Activated T-helper 17 cell treated with anti-CD3 and anti-CD28 coated beads, Interleukin-2, amount 50 U/mL, for 72 hours (primary cell): ENCODE results near the gene CCDC154. TPM values are rescaled to one million over a fixed set of nuclear protein-coding genes. Genes with fewer than 3 reads are reported as not detected.
"Not testable (repeated sequence)": the region's sequence is repeated elsewhere in the genome, so short reads cannot be mapped to it uniquely, and the experiment has no call there.

Source experiments
- ATAC-seq: fragments of 150-1000 bp; cut with Tn5 transposase; replicated peaks from 2 replicates; pipeline ENCODE4 v1.10.0; 2021; ENCODE audit warnings: mild to moderate bottlenecking, moderate library complexity
- H3K27ac Mint-ChIP-seq: one replicate; pipeline ENCODE4 v1.8.0; 2022; ENCODE audit warnings: mixed read lengths
- H3K27me3 Mint-ChIP-seq: one replicate; pipeline ENCODE4 v1.8.0; 2022; ENCODE audit warnings: mixed read lengths
- H3K36me3 Mint-ChIP-seq: one replicate; pipeline ENCODE4 v1.8.0; 2022; ENCODE audit warnings: low read depth, mild to moderate bottlenecking, mixed read lengths
- H3K4me1 Mint-ChIP-seq: one replicate; pipeline ENCODE4 v1.8.0; 2022; ENCODE audit warnings: mixed read lengths
- H3K4me3 Mint-ChIP-seq: one replicate; pipeline ENCODE4 v1.8.0; 2022; ENCODE audit warnings: mild to moderate bottlenecking, mixed read lengths
- H3K9me3 Mint-ChIP-seq: one replicate; pipeline ENCODE4 v1.8.0; 2022; ENCODE audit warnings: mixed read lengths
- total RNA-seq, 2 donors: library from RNA; stranded (reverse); gene quantifications; one replicate each; pipeline ENCODE4 v1.2.3, GENCODE V29; 2022

Gene CCDC154
- total RNA-seq, 2 donors from 2014 or later, result 2.1 to 3.7 TPM

DNA sequence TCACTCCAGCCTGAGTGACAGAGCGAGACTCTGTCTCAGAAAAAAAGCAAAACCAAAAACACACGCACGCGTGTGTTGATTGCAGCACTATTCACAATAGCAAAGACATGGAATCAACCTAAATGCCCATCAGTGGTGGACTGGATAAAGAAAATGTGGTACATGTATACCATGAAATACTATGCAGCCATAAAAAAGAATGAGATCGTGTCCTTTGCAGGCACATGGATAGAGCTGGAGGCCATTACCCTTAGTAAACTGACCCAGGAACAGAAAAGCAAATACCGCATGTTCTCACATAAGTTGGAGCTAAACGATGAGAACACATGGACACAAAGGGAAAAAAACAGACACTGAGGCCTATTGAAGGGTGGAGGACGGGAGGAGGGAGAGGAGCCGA is 34.6 kb upstream of the CCDC154 start:
- H3K36me3 Mint-ChIP-seq, H3K27me3 Mint-ChIP-seq, H3K4me3 Mint-ChIP-seq, ATAC-seq, H3K4me1 Mint-ChIP-seq, H3K27ac Mint-ChIP-seq, H3K9me3 Mint-ChIP-seq: not testable (repeated sequence)

- H3K9me3 Mint-ChIP-seq, result no peaks in the 10 kb centered on the region
- no peaks in the 10 kb centered on the region for H3K36me3 Mint-ChIP-seq
- no peak overlapping the region for H3K27ac Mint-ChIP-seq
- H3K27me3 Mint-ChIP-seq, result no peaks in the 10 kb centered on the region
- H3K4me3 Mint-ChIP-seq, result no peak overlapping the region
- ATAC-seq, result no peak
- H3K4me1 Mint-ChIP-seq, result peaks cover 6% of the 10 kb centered on the region
Measured at GRCh38 chr16:1477033-1477432, 32.7 kb upstream of the CCDC154 start.

DNA sequence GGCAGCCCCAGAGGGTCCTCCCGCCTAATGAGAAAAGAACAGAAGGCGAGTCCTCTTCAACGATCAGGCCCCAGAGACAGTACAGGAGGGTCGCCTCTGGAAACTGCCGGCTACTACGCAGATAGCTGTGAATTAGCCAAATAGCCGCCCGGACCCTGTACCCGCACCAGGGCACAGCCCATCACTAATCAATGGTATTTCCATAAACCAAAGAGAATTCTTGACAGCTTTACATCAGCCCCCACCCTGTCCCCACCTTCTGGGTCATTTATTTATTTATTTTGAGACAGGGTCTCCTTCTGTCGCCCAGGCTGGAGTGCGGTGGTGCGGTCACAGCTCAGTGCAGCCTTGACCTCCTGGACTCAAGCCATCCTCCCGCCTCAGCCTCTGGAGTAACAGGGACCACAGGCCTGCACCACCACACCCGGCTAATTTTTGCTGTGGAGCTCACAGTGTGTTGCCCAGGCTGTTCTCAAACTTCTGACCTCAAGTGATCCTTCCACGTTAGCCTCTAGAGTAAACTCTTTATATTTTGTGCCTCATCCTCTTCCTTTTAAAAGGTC is 31.3 kb upstream of the CCDC154 start:
- no peaks in the 10 kb centered on the region for H3K36me3 Mint-ChIP-seq
- H3K9me3 Mint-ChIP-seq, result no peaks in the 10 kb centered on the region
- H3K27ac Mint-ChIP-seq, result peak overlapping the region; percentile 78
- peak overlapping the region; percentile 73 for H3K4me3 Mint-ChIP-seq
- peaks cover 10% of the 10 kb centered on the region for H3K4me1 Mint-ChIP-seq
- H3K27me3 Mint-ChIP-seq, result no peaks in the 10 kb centered on the region
- ATAC-seq, result no peak

DNA sequence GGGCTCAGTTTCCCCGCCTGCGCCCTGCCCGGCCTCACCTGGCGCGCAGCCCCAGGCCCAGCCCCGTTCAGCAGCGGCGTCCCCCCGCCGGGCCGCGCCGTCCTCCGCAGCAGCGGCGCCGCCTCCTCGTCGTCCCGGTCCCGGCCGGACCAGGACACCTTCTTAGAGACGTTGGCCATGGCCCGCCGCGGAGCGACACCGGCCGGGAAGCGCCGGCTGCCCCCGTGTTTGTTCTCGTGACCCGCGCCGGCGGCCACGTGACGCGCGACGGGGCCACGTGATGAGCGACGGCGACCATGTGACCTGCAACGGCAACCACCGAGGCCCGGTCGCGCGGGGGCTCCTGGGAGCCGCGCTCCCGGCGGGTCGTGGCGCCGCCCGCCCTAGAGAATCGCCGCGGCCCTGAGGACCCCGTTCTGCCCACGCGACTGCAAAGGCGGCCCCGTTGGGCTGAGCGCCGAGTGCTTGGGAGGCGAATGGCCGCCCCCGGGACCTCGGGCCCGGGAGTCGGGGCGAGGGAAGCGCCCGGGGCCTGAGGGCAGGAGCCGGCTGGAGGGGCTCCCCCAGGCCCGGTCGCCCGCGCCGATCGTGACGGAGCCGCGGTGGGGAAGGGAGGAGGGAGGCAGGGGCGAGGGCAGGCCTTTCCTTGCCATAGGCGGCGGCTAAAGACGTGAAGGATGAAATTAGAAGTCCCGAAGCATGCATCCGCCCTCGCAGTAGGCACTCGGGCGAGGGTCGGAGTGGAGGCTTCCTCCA is 30.6 kb upstream of the CCDC154 start, which contains the start of gene CLCN7:
Gene CLCN7 (minus strand): TSS at position 233 of the 756 bp plus-strand sequence. CDS start 54 bp downstream, at position 179.
- Mint-ChIP-seq H3K36me3 (no peaks in the 10 kb centered on the region), H3K27me3 (no peaks in the 10 kb centered on the region), H3K9me3 (no peaks in the 10 kb centered on the region), H3K4me3 (peak within 1 kb of the TSS; percentile 74), H3K4me1 (peaks cover 10% of the 10 kb centered on the region), H3K27ac (peak within 1 kb of the TSS; percentile 78)
- peak; percentile 98 for ATAC-seq

DNA sequence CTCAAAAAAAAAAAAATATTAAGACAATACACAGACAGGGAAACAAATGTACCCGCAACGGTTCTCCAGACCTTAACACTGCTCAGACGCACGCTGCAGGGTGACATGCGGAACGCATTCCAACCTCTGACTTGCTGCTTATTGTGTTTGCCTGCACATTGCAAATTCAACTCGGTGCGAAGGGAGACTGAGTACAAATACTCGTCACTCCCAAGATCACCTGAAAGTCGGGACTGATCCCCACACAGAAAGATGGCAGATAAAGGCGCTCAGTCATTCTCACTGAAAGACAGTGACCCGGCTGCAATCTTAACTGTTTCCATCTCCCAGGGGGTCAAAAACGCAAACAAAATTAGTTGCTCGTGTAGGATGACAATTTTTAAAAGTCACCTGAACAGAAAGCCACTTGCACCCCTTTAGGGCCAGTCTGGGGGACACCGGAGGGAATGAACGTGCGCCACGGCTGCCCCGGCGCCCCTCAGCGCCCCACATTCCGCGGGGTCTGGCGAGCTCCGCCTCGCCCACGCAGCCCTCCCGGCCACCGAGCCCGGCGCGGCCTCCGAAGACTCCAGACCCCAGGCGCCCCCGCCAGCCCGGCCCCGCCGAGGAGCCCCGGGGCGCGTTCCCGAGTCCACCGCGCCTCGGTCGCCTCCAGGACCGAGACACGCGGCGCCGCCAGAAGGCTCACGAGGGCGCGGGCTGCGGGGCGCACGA is 29.9 kb upstream of the CCDC154 start:
- Mint-ChIP-seq H3K36me3 (no peaks in the 10 kb centered on the region), H3K4me3 (peak overlapping the region; percentile 74)

GRCh38 chr16:1472974-1473373 is 28.6 kb upstream of the CCDC154 start:
- H3K9me3 Mint-ChIP-seq, result no peaks in the 10 kb centered on the region
- H3K4me1 Mint-ChIP-seq, result peaks cover 10% of the 10 kb centered on the region
- peak overlapping the region; percentile 48 for H3K4me3 Mint-ChIP-seq
- no peak for ATAC-seq
- no peaks in the 10 kb centered on the region for H3K36me3 Mint-ChIP-seq
- no peaks in the 10 kb centered on the region for H3K27me3 Mint-ChIP-seq
- H3K27ac Mint-ChIP-seq, result no peak overlapping the region

More for the DNA sequence above, 29.9 kb upstream of the CCDC154 start:
- ATAC-seq, result no peak
- H3K4me1 Mint-ChIP-seq, result peaks cover 10% of the 10 kb centered on the region
- no peaks in the 10 kb centered on the region for H3K9me3 Mint-ChIP-seq
- H3K27ac Mint-ChIP-seq, result no peak overlapping the region
- H3K27me3 Mint-ChIP-seq, result no peaks in the 10 kb centered on the region

DNA sequence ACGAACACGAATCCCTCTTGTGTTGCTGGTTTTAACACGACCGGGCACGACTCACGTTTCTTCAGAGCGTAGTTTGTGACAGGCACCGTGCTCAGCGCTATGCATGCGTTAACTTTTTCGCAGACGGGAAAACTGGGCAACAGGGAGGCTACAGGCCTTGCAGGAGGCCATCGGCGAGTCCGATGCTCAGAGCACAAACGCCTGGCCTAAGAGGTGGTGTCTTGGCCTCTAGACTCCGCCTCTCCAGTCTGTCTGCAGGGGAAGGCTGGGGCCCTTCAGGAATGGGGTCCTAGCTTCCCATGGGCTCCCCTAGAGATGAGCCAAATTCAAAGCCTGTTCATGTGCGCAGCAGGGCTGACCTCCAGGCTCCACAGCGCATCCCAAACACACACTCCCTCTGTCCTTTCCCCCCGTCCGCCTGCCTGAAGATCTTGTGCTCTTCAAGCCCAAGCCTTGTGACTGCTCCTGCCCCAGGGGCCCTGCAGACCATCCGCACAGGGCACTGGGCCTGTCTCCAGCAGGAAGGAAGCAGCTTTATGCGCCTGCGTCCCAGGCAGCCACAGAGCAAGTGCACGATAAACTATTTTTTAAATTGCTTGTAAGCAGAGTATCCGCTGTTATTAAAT is 27.3 kb upstream of the CCDC154 start:
- H3K4me3 Mint-ChIP-seq, result no peak overlapping the region
- no peaks in the 10 kb centered on the region for H3K9me3 Mint-ChIP-seq
- H3K27me3 Mint-ChIP-seq, result no peaks in the 10 kb centered on the region
- ATAC-seq, result no peak
- peaks cover 10% of the 10 kb centered on the region for H3K4me1 Mint-ChIP-seq
- no peaks in the 10 kb centered on the region for H3K36me3 Mint-ChIP-seq
- no peak overlapping the region for H3K27ac Mint-ChIP-seq

GRCh38 chr16:1470481-1471251 is 26.3 kb upstream of the CCDC154 start:
- no peaks in the 10 kb centered on the region for H3K27me3 Mint-ChIP-seq
- H3K4me3 Mint-ChIP-seq, result no peak overlapping the region
- ATAC-seq, result no peak
- no peaks in the 10 kb centered on the region for H3K9me3 Mint-ChIP-seq
- no peaks in the 10 kb centered on the region for H3K36me3 Mint-ChIP-seq
- peak overlapping the region; percentile 86 for H3K27ac Mint-ChIP-seq
- H3K4me1 Mint-ChIP-seq, result peaks cover 10% of the 10 kb centered on the region

GRCh38 chr16:1469693-1470201 is 25.4 kb upstream of the CCDC154 start:
- Mint-ChIP-seq H3K36me3 (no peaks in the 10 kb centered on the region), H3K4me3 (no peak overlapping the region), H3K27ac (no peak overlapping the region), H3K4me1 (peaks cover 10% of the 10 kb centered on the region), H3K9me3 (no peaks in the 10 kb centered on the region), H3K27me3 (no peaks in the 10 kb centered on the region)
- ATAC-seq, result no peak

- not testable (repeated sequence) for H3K27me3 Mint-ChIP-seq, H3K9me3 Mint-ChIP-seq, ATAC-seq, H3K4me1 Mint-ChIP-seq, H3K4me3 Mint-ChIP-seq, H3K36me3 Mint-ChIP-seq, H3K27ac Mint-ChIP-seq
Measured at GRCh38 chr16:1469141-1469540, 24.8 kb upstream of the CCDC154 start.

GRCh38 chr16:1468426-1468810 is 24.1 kb upstream of the CCDC154 start:
- Mint-ChIP-seq H3K9me3 (no peaks in the 10 kb centered on the region), H3K4me3 (no peak overlapping the region), H3K27me3 (no peaks in the 10 kb centered on the region), H3K4me1 (peaks cover 10% of the 10 kb centered on the region), H3K27ac (no peak overlapping the region), H3K36me3 (peaks cover 10% of the 10 kb centered on the region)
- ATAC-seq, result no peak

DNA sequence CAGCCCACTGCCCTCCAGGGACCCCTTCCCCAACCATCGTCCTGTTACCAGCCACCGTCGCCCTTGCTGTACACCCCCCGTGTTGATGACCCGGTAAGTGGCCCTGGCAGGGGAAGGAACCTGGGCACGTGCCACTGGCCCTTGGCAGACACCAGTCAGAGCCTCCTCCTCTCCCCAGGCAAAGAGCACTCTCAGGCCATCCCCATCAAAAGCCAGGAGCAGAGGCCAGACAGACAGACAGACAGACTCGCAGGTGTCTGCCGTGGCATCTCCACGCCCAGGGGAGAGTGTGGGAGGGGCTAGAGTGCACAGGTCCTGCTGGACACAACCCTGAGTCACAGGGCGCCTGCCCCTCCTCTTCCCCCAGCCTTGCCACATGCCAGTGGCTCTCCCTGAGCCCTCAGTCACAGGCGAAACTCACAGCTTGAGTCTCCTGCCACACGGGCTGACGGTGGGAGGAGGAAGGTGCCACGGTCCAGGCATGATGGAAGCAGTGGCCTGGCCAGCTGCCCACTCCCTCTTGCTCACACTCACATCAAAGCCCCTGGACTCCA is 22.7 kb upstream of the CCDC154 start:
- no peak for ATAC-seq
- H3K9me3 Mint-ChIP-seq, result no peaks in the 10 kb centered on the region
- peak overlapping the region; percentile 46 for H3K27ac Mint-ChIP-seq

DNA sequence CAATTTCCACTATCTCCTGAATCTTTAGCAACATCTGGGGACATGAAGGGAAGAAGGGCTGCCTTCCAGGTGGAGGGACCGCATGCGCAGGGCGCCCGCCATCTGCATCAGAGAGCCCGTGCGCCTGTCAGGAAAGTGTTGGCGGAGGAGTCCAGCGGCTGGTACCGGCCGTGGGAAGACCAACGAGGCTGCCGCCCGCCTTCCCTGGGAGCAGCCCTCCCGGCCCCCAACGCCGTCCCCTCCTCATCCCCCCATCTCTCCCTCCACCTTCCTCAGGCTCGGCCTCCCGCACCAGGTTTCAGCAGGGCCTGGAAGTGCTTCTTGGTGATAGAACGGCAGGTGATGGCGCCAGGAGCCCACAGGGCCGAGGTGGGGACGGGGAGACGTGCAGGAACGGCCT is 21.7 kb upstream of the CCDC154 start:
- H3K4me3 Mint-ChIP-seq, result no peak overlapping the region
- ATAC-seq, result no peak
- H3K27ac Mint-ChIP-seq, result no peak overlapping the region
- no peaks in the 10 kb centered on the region for H3K27me3 Mint-ChIP-seq
- no peaks in the 10 kb centered on the region for H3K4me1 Mint-ChIP-seq
- H3K36me3 Mint-ChIP-seq, result peaks cover 10% of the 10 kb centered on the region
- H3K9me3 Mint-ChIP-seq, result no peaks in the 10 kb centered on the region

More for the DNA sequence above, 22.7 kb upstream of the CCDC154 start:
- peaks cover 4% of the 10 kb centered on the region for H3K4me1 Mint-ChIP-seq
- H3K36me3 Mint-ChIP-seq, result peaks cover 10% of the 10 kb centered on the region
- no peaks in the 10 kb centered on the region for H3K27me3 Mint-ChIP-seq
- H3K4me3 Mint-ChIP-seq, result no peak overlapping the region

DNA sequence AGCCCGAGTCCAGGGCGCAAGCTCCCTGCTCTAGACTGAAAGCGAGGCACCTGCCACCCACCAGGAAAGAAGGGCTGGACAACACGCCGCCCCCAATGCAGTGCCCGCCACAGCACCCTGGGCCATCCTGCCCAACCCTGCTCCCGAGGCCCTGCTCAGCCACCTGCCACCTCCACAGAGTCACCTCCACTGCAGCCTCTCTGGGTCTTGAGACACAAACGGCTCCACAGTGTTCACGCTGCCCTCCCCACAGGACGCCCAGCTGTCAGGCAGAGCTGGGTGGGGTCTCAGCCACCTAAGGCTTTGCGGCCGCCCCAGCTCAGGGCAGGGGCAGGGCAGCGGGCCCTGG is 21.2 kb upstream of the CCDC154 start:
- H3K4me3 Mint-ChIP-seq, result no peak overlapping the region
- H3K4me1 Mint-ChIP-seq, result no peaks in the 10 kb centered on the region
- H3K27ac Mint-ChIP-seq, result no peak overlapping the region
- H3K9me3 Mint-ChIP-seq, result no peaks in the 10 kb centered on the region
- no peak for ATAC-seq
- no peaks in the 10 kb centered on the region for H3K27me3 Mint-ChIP-seq
- peaks cover 10% of the 10 kb centered on the region for H3K36me3 Mint-ChIP-seq
